GM12878 (cell line): Measurements from ENCODE around the gene AMOTL1.

Experiments used
- CREB1 ChIP-seq: IDR thresholded peaks from 2 replicates; pipeline ENCODE4 v1.6.1; 2012; ENCODE audit warnings: low read depth, mild to moderate bottlenecking, inconsistent platforms
- EZH2 ChIP-seq: IDR thresholded peaks from 2 replicates; pipeline ENCODE4 v1.6.1; 2012; ENCODE audit warnings: low read depth, mild to moderate bottlenecking, control low read depth, inconsistent platforms, low read length, borderline replicate concordance; ENCODE audit not compliant: control insufficient read depth
- GABPA ChIP-seq: IDR thresholded peaks from 2 replicates; pipeline ENCODE4 v1.6.1; 2014; ENCODE audit warnings: antibody characterized with exemption, low read depth, mild to moderate bottlenecking, inconsistent platforms
- POLR2AphosphoS5 ChIP-seq: IDR thresholded peaks from 2 replicates; pipeline ENCODE4 v1.6.1; 2011; ENCODE audit warnings: mild to moderate bottlenecking, low read length, inconsistent platforms
- PRDM15 ChIP-seq: fragments of 450-650 bp; formaldehyde crosslinking; IDR thresholded peaks from 2 replicates; pipeline ENCODE4 v1.4.0; 2020; ENCODE audit warnings: mild to moderate bottlenecking, moderate library complexity
- RAD21 ChIP-seq: IDR thresholded peaks from 2 replicates; pipeline ENCODE4 v1.6.1; 2011; ENCODE audit warnings: mild to moderate bottlenecking, low read depth, low read length, moderate library complexity; ENCODE audit not compliant: insufficient read depth
- RFX5 ChIP-seq: IDR thresholded peaks from 2 replicates; pipeline ENCODE4 v1.6.1; 2011; ENCODE audit warnings: low read depth, low read length, improper control_type of control experiment
- SIX5 ChIP-seq: IDR thresholded peaks from 2 replicates; pipeline ENCODE4 v1.6.1; 2011; ENCODE audit warnings: mild to moderate bottlenecking, low read depth, low read length, moderate library complexity; ENCODE audit not compliant: severe bottlenecking
- SPI1 ChIP-seq: IDR thresholded peaks from 2 replicates; pipeline ENCODE4 v1.6.1; 2011; ENCODE audit warnings: low read depth, mild to moderate bottlenecking, low read length, moderate library complexity, borderline replicate concordance; ENCODE audit not compliant: insufficient read depth
- YY1 ChIP-seq: IDR thresholded peaks from 2 replicates; pipeline ENCODE4 v1.6.1; 2011; ENCODE audit warnings: low read depth, mild to moderate bottlenecking, low read length
- ZNF24 ChIP-seq: fragments of 450-650 bp; IDR thresholded peaks from 2 replicates; pipeline ENCODE4 v1.6.1; 2017; ENCODE audit warnings: antibody characterized with exemption, mild to moderate bottlenecking
- TF ChIP-seq, protein P1 (sequence below), 3 experiments: IDR thresholded peaks in 2 of 3; conservative IDR thresholded peaks in 1 of 3; 2 replicates each; pipeline ENCODE4 v1.5.1; 2011; ENCODE audit warnings: low read depth in 3 of 3, low read length in 3 of 3, mild to moderate bottlenecking in 3 of 3, control low read depth in 2 of 3, moderate library complexity in 2 of 3, inconsistent platforms in 1 of 3, mixed read lengths in 1 of 3; ENCODE audit not compliant: control insufficient read depth in 2 of 3, insufficient read depth in 1 of 3; ENCODE audit errors: extremely low read depth in 1 of 3
- TF ChIP-seq, protein P2 (sequence below): fragments of 450-650 bp; IDR thresholded peaks from 2 replicates; pipeline ENCODE4 v1.6.1; 2017; ENCODE audit warnings: mild to moderate bottlenecking

GRCh38 chr11:94731880-94732601 lies 36.1 kb upstream of the AMOTL1 start:
- TF ChIP-seq, protein P1, sequence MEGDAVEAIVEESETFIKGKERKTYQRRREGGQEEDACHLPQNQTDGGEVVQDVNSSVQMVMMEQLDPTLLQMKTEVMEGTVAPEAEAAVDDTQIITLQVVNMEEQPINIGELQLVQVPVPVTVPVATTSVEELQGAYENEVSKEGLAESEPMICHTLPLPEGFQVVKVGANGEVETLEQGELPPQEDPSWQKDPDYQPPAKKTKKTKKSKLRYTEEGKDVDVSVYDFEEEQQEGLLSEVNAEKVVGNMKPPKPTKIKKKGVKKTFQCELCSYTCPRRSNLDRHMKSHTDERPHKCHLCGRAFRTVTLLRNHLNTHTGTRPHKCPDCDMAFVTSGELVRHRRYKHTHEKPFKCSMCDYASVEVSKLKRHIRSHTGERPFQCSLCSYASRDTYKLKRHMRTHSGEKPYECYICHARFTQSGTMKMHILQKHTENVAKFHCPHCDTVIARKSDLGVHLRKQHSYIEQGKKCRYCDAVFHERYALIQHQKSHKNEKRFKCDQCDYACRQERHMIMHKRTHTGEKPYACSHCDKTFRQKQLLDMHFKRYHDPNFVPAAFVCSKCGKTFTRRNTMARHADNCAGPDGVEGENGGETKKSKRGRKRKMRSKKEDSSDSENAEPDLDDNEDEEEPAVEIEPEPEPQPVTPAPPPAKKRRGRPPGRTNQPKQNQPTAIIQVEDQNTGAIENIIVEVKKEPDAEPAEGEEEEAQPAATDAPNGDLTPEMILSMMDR (IDR thresholded peaks at IDR 0.05 in 2 of 3, conservative IDR thresholded peaks at IDR 0.05 in 1 of 3; ENCODE audit: control insufficient read depth in 2 of 3, extremely low read depth in 1 of 3, insufficient read depth in 1 of 3, low read depth in 3 of 3, low read length in 3 of 3) = no peak
- no peak for TF ChIP-seq RFX5
- no peak for TF ChIP-seq ZNF24
- no peak for TF ChIP-seq POLR2AphosphoS5
- no peak for TF ChIP-seq YY1
- TF ChIP-seq CREB1 = no peak
- TF ChIP-seq SIX5 = no peak
- TF ChIP-seq PRDM15 (CRISPR knock-in tag) = no peak
- TF ChIP-seq SPI1 = no peak
- TF ChIP-seq, protein P2, sequence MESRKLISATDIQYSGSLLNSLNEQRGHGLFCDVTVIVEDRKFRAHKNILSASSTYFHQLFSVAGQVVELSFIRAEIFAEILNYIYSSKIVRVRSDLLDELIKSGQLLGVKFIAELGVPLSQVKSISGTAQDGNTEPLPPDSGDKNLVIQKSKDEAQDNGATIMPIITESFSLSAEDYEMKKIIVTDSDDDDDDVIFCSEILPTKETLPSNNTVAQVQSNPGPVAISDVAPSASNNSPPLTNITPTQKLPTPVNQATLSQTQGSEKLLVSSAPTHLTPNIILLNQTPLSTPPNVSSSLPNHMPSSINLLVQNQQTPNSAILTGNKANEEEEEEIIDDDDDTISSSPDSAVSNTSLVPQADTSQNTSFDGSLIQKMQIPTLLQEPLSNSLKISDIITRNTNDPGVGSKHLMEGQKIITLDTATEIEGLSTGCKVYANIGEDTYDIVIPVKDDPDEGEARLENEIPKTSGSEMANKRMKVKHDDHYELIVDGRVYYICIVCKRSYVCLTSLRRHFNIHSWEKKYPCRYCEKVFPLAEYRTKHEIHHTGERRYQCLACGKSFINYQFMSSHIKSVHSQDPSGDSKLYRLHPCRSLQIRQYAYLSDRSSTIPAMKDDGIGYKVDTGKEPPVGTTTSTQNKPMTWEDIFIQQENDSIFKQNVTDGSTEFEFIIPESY = no peak
- TF ChIP-seq GABPA = no peak
- no peak for TF ChIP-seq RAD21
- TF ChIP-seq EZH2 = no peak
